GM12875 (cell line): Measurements from ENCODE around the gene BTBD9.

ENCODE experiments used
- H3K4me3 ChIP-seq: one replicate; pipeline ENCODE4 v1.5.1; 2011; ENCODE audit warnings: low read depth, low read length, control low read depth
- CTCF ChIP-seq: IDR thresholded peaks from 2 replicates; pipeline ENCODE4 v1.5.1; 2011; ENCODE audit warnings: low read depth, mild to moderate bottlenecking, control low read depth, inconsistent platforms, low read length, moderate library complexity, borderline replicate concordance; ENCODE audit not compliant: insufficient read depth

The BTBD9 gene

GRCh38 chr6:38370653-38371601, 268.8 kb downstream of the BTBD9 start:
- H3K4me3 ChIP-seq: no peak overlapping the region
- TF ChIP-seq CTCF: no peak

GRCh38 chr6:38367231-38367630, 272.5 kb downstream of the BTBD9 start:
- TF ChIP-seq CTCF: no peak
- no peak overlapping the region for H3K4me3 ChIP-seq

GRCh38 chr6:38366234-38366633, 273.5 kb downstream of the BTBD9 start:
- no peak for TF ChIP-seq CTCF
- H3K4me3 ChIP-seq: no peak overlapping the region

DNA sequence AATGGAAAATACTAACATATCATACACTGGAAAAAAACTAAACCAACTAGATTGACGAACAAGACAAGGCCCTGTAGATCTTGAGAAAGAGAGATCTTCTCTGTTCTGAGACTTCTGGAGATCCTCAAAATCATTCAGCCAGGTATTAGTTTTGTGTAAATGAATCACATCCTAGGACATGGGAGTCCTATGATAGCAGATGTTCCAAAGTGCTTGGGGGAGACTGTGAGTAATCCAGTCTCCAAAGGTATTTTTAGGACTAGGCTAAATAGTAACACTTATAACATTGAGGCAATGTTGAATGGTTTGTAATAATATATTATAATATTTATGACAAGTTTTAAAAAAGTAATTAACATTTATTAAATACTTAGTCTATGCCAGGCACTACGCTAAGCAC, 275.0 kb downstream of the BTBD9 start:
- H3K4me3 ChIP-seq: no peak overlapping the region
- TF ChIP-seq CTCF: no peak

DNA sequence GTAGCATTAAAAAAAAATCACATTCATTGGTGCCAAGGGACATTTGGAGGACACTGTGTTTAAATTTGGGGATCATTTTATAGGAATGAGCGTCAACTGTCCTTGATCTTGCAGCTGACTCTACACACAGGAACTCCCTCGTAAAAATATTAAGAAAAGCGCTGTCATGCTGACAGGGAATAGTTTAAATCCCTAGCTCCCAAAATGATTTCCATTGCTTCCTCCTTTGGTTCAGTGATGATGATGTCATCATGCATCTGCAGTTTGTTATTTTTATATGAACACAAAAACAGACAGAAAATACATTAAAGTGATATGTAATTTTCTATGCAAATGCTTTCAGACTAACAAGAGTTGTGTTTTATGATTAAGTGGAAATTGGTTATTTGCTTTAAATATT, 275.6 kb downstream of the BTBD9 start:
- H3K4me3 ChIP-seq: no peak overlapping the region

GRCh38 chr6:38355519-38355918, 284.2 kb downstream of the BTBD9 start:
- no peak overlapping the region for H3K4me3 ChIP-seq
- TF ChIP-seq CTCF: no peak

More for the DNA sequence above, 275.6 kb downstream of the BTBD9 start:
- TF ChIP-seq CTCF: no peak

GRCh38 chr6:38354905-38355304, 284.8 kb downstream of the BTBD9 start:
- no peak overlapping the region for H3K4me3 ChIP-seq

More at GRCh38 chr6:38354905-38355304, 284.8 kb downstream of the BTBD9 start:
- no peak for TF ChIP-seq CTCF
